Subcutaneous adipose tissue (tissue), 4 donors: ENCODE measurements around the gene CDH23. TPM values are rescaled to one million over a fixed set of nuclear protein-coding genes. Genes with fewer than 3 reads are reported as not detected.

ENCODE experiments used
- CTCF ChIP-seq: fragments of 450-650 bp; IDR thresholded peaks from one replicate; pipeline ENCODE4 v1.5.1; 2016; ENCODE audit warnings: low read depth, mild to moderate bottlenecking, control low read depth, antibody characterized with exemption, moderate library complexity
- total RNA-seq, 4 donors: library from RNA; depleted of rRNA; stranded (reverse); fragments of >200 nt; gene quantifications; one replicate each; pipeline ENCODE4 v1.1.0, GENCODE V29; 2016

CDH23 gene
- total RNA-seq, 4 donors from 2014 or later = 14.3 to 74.8 (median 24.1) TPM

- TF ChIP-seq CTCF = no peak
Observed at GRCh38 chr10:71811351-71811750, 414.6 kb downstream of the CDH23 start.

- no peak for TF ChIP-seq CTCF
Observed at GRCh38 chr10:71812016-71812912, 415.5 kb downstream of the CDH23 start.

GRCh38 chr10:71812913-71813590 is 416.3 kb downstream of the CDH23 start:
- no peak for TF ChIP-seq CTCF

- TF ChIP-seq CTCF = no peak
Observed at GRCh38 chr10:71814922-71815411, 418.2 kb downstream of the CDH23 start.

GRCh38 chr10:71815515-71816130 is 418.9 kb downstream of the CDH23 start:
- TF ChIP-seq CTCF = no peak

GRCh38 chr10:71816421-71816851 is 419.7 kb downstream of the CDH23 start:
- TF ChIP-seq CTCF = no peak
